Large intestine (tissue), 3 donors: ENCODE measurements around the gene TXNRD2. TPM values are rescaled to one million over a fixed set of nuclear protein-coding genes. Genes with fewer than 3 reads are reported as not detected.

Source experiments
- DNase-seq, 2 donors: peaks; one replicate each; pipeline versions ENCODE4 v3.0.0 to v3.0.0-alpha.2; 2013
- H3K27ac ChIP-seq: one replicate; pipeline ENCODE4 v1.5.1; 2013; ENCODE audit warnings: low read length
- H3K27me3 ChIP-seq: 2 replicates; pipeline ENCODE4 v1.6.1; 2013; ENCODE audit warnings: low read length; ENCODE audit not compliant: control insufficient read depth, insufficient read depth
- H3K36me3 ChIP-seq: 2 replicates; pipeline ENCODE4 v1.6.1; 2013; ENCODE audit warnings: low read length; ENCODE audit not compliant: control insufficient read depth, insufficient read depth
- H3K4me1 ChIP-seq: one replicate; pipeline ENCODE4 v1.6.1; 2013; ENCODE audit warnings: low read length; ENCODE audit not compliant: control insufficient read depth, insufficient read depth
- H3K4me3 ChIP-seq: one replicate; pipeline ENCODE4 v1.5.1; 2013; ENCODE audit warnings: low read length
- H3K9me3 ChIP-seq: one replicate; pipeline ENCODE4 v1.6.1; 2013; ENCODE audit warnings: mild to moderate bottlenecking, low read depth, low read length, moderate library complexity; ENCODE audit not compliant: control insufficient read depth
- WGBS: methylation state at CpG from one replicate; pipeline ENCODE4 v1.1.5; 2013; ENCODE audit warnings: low lambda C conversion rate; ENCODE audit not compliant: insufficient coverage; 5-methylcytosine and 5-hydroxymethylcytosine counted together
- polyA plus RNA-seq: library from polyadenylated mRNA; unstranded; fragments of 120-200 nt; gene quantifications from one replicate; pipeline ENCODE4 v1.2.1, GENCODE V29; 2013

TXNRD2 gene
- polyA plus RNA-seq, 1 donor, result 22.5 TPM

- Histone ChIP-seq H3K27me3 (no peaks in the 10 kb centered on the region), H3K27ac (peak overlapping the region; percentile 92), H3K36me3 (peaks cover 32% of the 10 kb centered on the region), H3K9me3 (no peaks in the 10 kb centered on the region), H3K4me1 (peaks cover 25% of the 10 kb centered on the region), H3K4me3 (peak overlapping the region; percentile 99)
- no CpG with 5 or more reads among the region's 49 CpGs for WGBS
- DNase-seq, result peak in 1 of 2 donors; percentile 53
These were observed 87.5 kb downstream of the TXNRD2 start for GRCh38 chr22:19853879-19854777.

GRCh38 chr22:19853058-19853878, 88.3 kb downstream of the TXNRD2 start:
- Histone ChIP-seq H3K9me3 (no peaks in the 10 kb centered on the region), H3K27me3 (no peaks in the 10 kb centered on the region), H3K27ac (peak overlapping the region; percentile 92), H3K4me1 (peaks cover 25% of the 10 kb centered on the region), H3K4me3 (peak overlapping the region; percentile 99), H3K36me3 (peaks cover 32% of the 10 kb centered on the region)
- WGBS, result no CpG with 5 or more reads among the region's 11 CpGs
- no peak for DNase-seq

- WGBS, result no CpG with 5 or more reads among the region's 12 CpGs
- no peaks in the 10 kb centered on the region for H3K27me3 ChIP-seq
- H3K36me3 ChIP-seq, result peaks cover 34% of the 10 kb centered on the region
- H3K4me3 ChIP-seq, result no peak overlapping the region
- peaks cover 25% of the 10 kb centered on the region for H3K4me1 ChIP-seq
- no peaks in the 10 kb centered on the region for H3K9me3 ChIP-seq
- no peak for DNase-seq
- no peak overlapping the region for H3K27ac ChIP-seq
These were observed 89.3 kb downstream of the TXNRD2 start for GRCh38 chr22:19852177-19852781.

GRCh38 chr22:19851291-19852176, 90.1 kb downstream of the TXNRD2 start:
- Histone ChIP-seq H3K27ac (no peak overlapping the region), H3K27me3 (no peaks in the 10 kb centered on the region), H3K36me3 (peaks cover 39% of the 10 kb centered on the region), H3K4me1 (peaks cover 25% of the 10 kb centered on the region), H3K4me3 (no peak overlapping the region), H3K9me3 (peaks cover 2% of the 10 kb centered on the region)
- WGBS, result no CpG with 5 or more reads among the region's 21 CpGs
- no peak for DNase-seq

DNA sequence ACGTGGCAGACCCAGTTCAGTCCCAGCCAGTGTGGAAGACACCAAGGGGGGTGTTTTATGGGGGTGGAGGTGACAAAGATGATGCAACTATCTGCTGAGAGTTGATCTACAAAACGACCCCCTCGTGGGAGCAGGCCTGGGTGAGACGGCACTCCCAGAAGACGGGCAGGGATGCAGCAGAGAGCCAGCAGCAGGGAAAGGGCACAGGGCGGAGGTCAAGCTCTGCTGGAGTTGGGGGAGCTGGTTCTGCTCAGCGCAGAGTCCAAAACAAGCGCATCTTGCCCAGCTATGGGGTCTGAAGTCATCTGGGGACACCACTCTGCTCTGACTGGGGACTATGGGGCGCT, 90.9 kb downstream of the TXNRD2 start:
- no peak for DNase-seq
- Histone ChIP-seq H3K27ac (no peak overlapping the region), H3K36me3 (peaks cover 39% of the 10 kb centered on the region), H3K4me1 (peaks cover 19% of the 10 kb centered on the region), H3K9me3 (peaks cover 2% of the 10 kb centered on the region), H3K4me3 (no peak overlapping the region), H3K27me3 (no peaks in the 10 kb centered on the region)
- WGBS, result no CpG with 5 or more reads among the region's 9 CpGs

- peak overlapping the region; percentile 40 for H3K27ac ChIP-seq
- H3K4me1 ChIP-seq, result peaks cover 16% of the 10 kb centered on the region
- no peaks in the 10 kb centered on the region for H3K27me3 ChIP-seq
- peaks cover 2% of the 10 kb centered on the region for H3K9me3 ChIP-seq
- H3K36me3 ChIP-seq, result peaks cover 39% of the 10 kb centered on the region
- WGBS, result no CpG with 5 or more reads among the region's 9 CpGs
- no peak overlapping the region for H3K4me3 ChIP-seq
- DNase-seq, result peak; percentile 66 to 81
These were observed 91.5 kb downstream of the TXNRD2 start for GRCh38 chr22:19849835-19850762.

GRCh38 chr22:19848298-19849224, 93.1 kb downstream of the TXNRD2 start:
- no CpG with 5 or more reads among the region's 7 CpGs for WGBS
- DNase-seq, result peak; percentile 29 to 53
- H3K27me3 ChIP-seq, result no peaks in the 10 kb centered on the region
- peaks cover 39% of the 10 kb centered on the region for H3K36me3 ChIP-seq
- no peak overlapping the region for H3K27ac ChIP-seq
- H3K4me3 ChIP-seq, result no peak overlapping the region
- H3K4me1 ChIP-seq, result peaks cover 16% of the 10 kb centered on the region
- peaks cover 2% of the 10 kb centered on the region for H3K9me3 ChIP-seq

DNA sequence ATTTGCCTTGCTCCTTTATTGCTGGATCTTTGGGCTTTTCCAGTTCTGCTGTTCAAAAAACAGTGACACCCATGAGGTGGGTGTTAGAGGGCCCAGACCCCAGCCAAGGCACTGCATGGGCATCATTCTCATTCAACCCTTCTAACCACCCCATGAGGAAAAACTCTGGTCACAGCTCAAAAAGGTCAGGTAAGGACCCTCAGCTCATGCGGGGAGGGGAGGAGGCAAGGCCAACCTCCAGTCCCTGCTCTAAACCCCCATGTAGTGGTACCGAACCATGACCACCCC, 94.3 kb downstream of the TXNRD2 start:
- no CpG with 5 or more reads among the region's 2 CpGs for WGBS
- H3K36me3 ChIP-seq, result peaks cover 33% of the 10 kb centered on the region
- peaks cover 2% of the 10 kb centered on the region for H3K9me3 ChIP-seq
- H3K4me1 ChIP-seq, result peaks cover 6% of the 10 kb centered on the region
- no peak overlapping the region for H3K27ac ChIP-seq
- H3K27me3 ChIP-seq, result no peaks in the 10 kb centered on the region
- no peak for DNase-seq
- no peak overlapping the region for H3K4me3 ChIP-seq
